WTC11 (cell line): ENCODE results near the gene DYRK3. TPM values are rescaled to one million over a fixed set of nuclear protein-coding genes. Genes with fewer than 3 reads are reported as not detected.

Experiments used
- ATAC-seq: fragments of 200-7000 bp; cut with Tn5 transposase; 2 replicates; pipeline ENCODE4 v1.10.0; 2021; ENCODE audit warnings: mild to moderate bottlenecking, moderate library complexity
- CTCF ChIA-PET: fragments of 300-600 bp; sonication (Branson Sonifier 250); formaldehyde crosslinking; loops from one replicate; lab custom pipeline; 2021; ENCODE audit warnings: antibody characterized with exemption; lab: Charles Lee
- POLR2A ChIA-PET: fragments of 350-600 bp; sonication (Branson Sonifier 250); formaldehyde crosslinking; loops from one replicate; lab custom pipeline; 2021; ENCODE audit warnings: antibody characterized with exemption; lab: Charles Lee
- DNase-seq: peaks from one replicate; pipeline ENCODE4 v3.0.0; 2021; ENCODE audit warnings: low spot score
- H3K27ac Mint-ChIP-seq: 2 replicates; pipeline ENCODE4 v1.8.0; 2021; ENCODE audit warnings: mixed read lengths
- H3K27me3 Mint-ChIP-seq: 2 replicates; pipeline ENCODE4 v1.8.0; 2021; ENCODE audit warnings: low read depth, mild to moderate bottlenecking, moderate library complexity, mixed read lengths
- H3K36me3 Mint-ChIP-seq: 2 replicates; pipeline ENCODE4 v1.8.0; 2021; ENCODE audit warnings: mixed read lengths
- H3K4me1 Mint-ChIP-seq: 2 replicates; pipeline ENCODE4 v1.8.0; 2022; ENCODE audit warnings: mixed read lengths
- H3K4me3 Mint-ChIP-seq: 2 replicates; pipeline ENCODE4 v1.8.0; 2021; ENCODE audit warnings: mild to moderate bottlenecking, moderate library complexity, mixed read lengths
- H3K9me3 Mint-ChIP-seq: 2 replicates; pipeline ENCODE4 v1.8.0; 2021; ENCODE audit warnings: mixed read lengths
- ATF1 ChIP-seq: sonication (generic); formaldehyde crosslinking; IDR thresholded peaks from 2 replicates; pipeline ENCODE4 v1.8.1; 2023; ENCODE audit warnings: mild to moderate bottlenecking, moderate library complexity, missing genetic modification reagents
- ESRRA ChIP-seq: sonication (generic); formaldehyde crosslinking; IDR thresholded peaks from 2 replicates; pipeline ENCODE4 v1.8.1; 2022; ENCODE audit warnings: mild to moderate bottlenecking, missing genetic modification reagents, borderline replicate concordance
- ETV6 ChIP-seq: sonication (generic); formaldehyde crosslinking; IDR thresholded peaks from 2 replicates; pipeline ENCODE4 v1.8.1; 2022; ENCODE audit warnings: mild to moderate bottlenecking, missing genetic modification reagents
- FOXP1 ChIP-seq: sonication (generic); formaldehyde crosslinking; IDR thresholded peaks from 2 replicates; pipeline ENCODE4 v1.8.0; 2022; ENCODE audit warnings: missing genetic modification reagents, mild to moderate bottlenecking, moderate library complexity, borderline replicate concordance
- GABPB1 ChIP-seq: sonication (generic); formaldehyde crosslinking; IDR thresholded peaks from 2 replicates; pipeline ENCODE4 v1.8.1; 2023; ENCODE audit warnings: mild to moderate bottlenecking, missing genetic modification reagents
- GTF2I ChIP-seq: fragments of 250-450 bp; sonication (Bioruptor Pico); conservative IDR thresholded peaks from 2 replicates; pipeline ENCODE4 v1.4.0; 2021; ENCODE audit warnings: mild to moderate bottlenecking
- IRF2 ChIP-seq: sonication (generic); formaldehyde crosslinking; IDR thresholded peaks from 2 replicates; pipeline ENCODE4 v1.8.0; 2022; ENCODE audit warnings: low read depth, missing genetic modification reagents, borderline replicate concordance
- JAZF1 ChIP-seq: fragments of 250-450 bp; sonication (Bioruptor Pico); IDR thresholded peaks from 2 replicates; pipeline ENCODE4 v1.9.0; 2021; ENCODE audit warnings: moderate library complexity, mild to moderate bottlenecking, inconsistent platforms
- NFATC4 ChIP-seq: fragments of 250-450 bp; sonication (Bioruptor Pico); IDR thresholded peaks from 2 replicates; pipeline ENCODE4 v1.9.0; 2021; ENCODE audit warnings: mild to moderate bottlenecking
- NFYB ChIP-seq: sonication (generic); formaldehyde crosslinking; conservative IDR thresholded peaks from 2 replicates; pipeline ENCODE4 v1.8.0; 2022; ENCODE audit warnings: low read depth, missing genetic modification reagents
- NR1H2 ChIP-seq: sonication (generic); formaldehyde crosslinking; IDR thresholded peaks from 2 replicates; pipeline ENCODE4 v1.9.0; 2021; ENCODE audit warnings: mild to moderate bottlenecking, moderate library complexity, missing genetic modification reagents
- NR3C1 ChIP-seq: sonication (generic); formaldehyde crosslinking; conservative IDR thresholded peaks from 2 replicates; pipeline ENCODE4 v1.8.1; 2023; ENCODE audit warnings: low read depth, mild to moderate bottlenecking, missing genetic modification reagents
- TCF7 ChIP-seq: sonication (generic); formaldehyde crosslinking; IDR thresholded peaks from 2 replicates; pipeline ENCODE4 v1.8.0; 2022; ENCODE audit warnings: mild to moderate bottlenecking, low read depth, missing genetic modification reagents, moderate library complexity
- ZNF263 ChIP-seq: sonication (generic); formaldehyde crosslinking; IDR thresholded peaks from 2 replicates; pipeline ENCODE4 v1.8.1; 2022; ENCODE audit warnings: low read depth, mild to moderate bottlenecking, moderate library complexity, missing genetic modification reagents
- ZNF416 ChIP-seq: fragments of 250-450 bp; sonication (Bioruptor Pico); IDR thresholded peaks from 2 replicates; pipeline ENCODE4 v1.9.0; 2021; ENCODE audit warnings: mild to moderate bottlenecking, inconsistent platforms
- ZNF423 ChIP-seq: fragments of 250-450 bp; sonication (Bioruptor Pico); IDR thresholded peaks from 2 replicates; pipeline ENCODE4 v2.1.2; 2022; ENCODE audit warnings: mild to moderate bottlenecking, moderate library complexity
- total RNA-seq: library from RNA; stranded (reverse); gene quantifications from 3 replicates; pipeline ENCODE4 v1.2.3, GENCODE V29; 2021
- TF ChIP-seq, protein P1 (sequence below): sonication (generic); formaldehyde crosslinking; IDR thresholded peaks from 2 replicates; pipeline ENCODE4 v1.8.1; 2023; ENCODE audit warnings: mild to moderate bottlenecking, missing genetic modification reagents
- TF ChIP-seq, protein P2 (sequence below): fragments of 250-450 bp; sonication (Bioruptor Pico); IDR thresholded peaks from 2 replicates; pipeline ENCODE4 v1.9.0; 2021; ENCODE audit warnings: mild to moderate bottlenecking
- TF ChIP-seq, protein P3 (sequence below): sonication (generic); formaldehyde crosslinking; IDR thresholded peaks from 2 replicates; pipeline ENCODE4 v1.8.1; 2022; ENCODE audit warnings: mild to moderate bottlenecking, missing genetic modification reagents, moderate library complexity, borderline replicate concordance
- TF ChIP-seq, protein P4 (sequence below): sonication (generic); formaldehyde crosslinking; IDR thresholded peaks from 2 replicates; pipeline ENCODE4 v1.8.0; 2023; ENCODE audit warnings: missing genetic modification reagents
- TF ChIP-seq, protein P5 (sequence below): sonication (generic); formaldehyde crosslinking; IDR thresholded peaks from 2 replicates; pipeline ENCODE4 v1.8.0; 2022; ENCODE audit warnings: missing genetic modification reagents
- TF ChIP-seq, protein P6 (sequence below): fragments of 250-450 bp; sonication (Bioruptor Pico); IDR thresholded peaks from 2 replicates; pipeline ENCODE4 v1.8.0; 2021; ENCODE audit warnings: mild to moderate bottlenecking
- TF ChIP-seq, protein P7 (sequence below): fragments of 250-450 bp; sonication (Bioruptor Pico); IDR thresholded peaks from 2 replicates; pipeline ENCODE4 v1.9.0; 2021; ENCODE audit warnings: moderate library complexity, mild to moderate bottlenecking, inconsistent platforms, borderline replicate concordance
- TF ChIP-seq, protein P8 (sequence below): sonication (generic); formaldehyde crosslinking; IDR thresholded peaks from 2 replicates; pipeline ENCODE4 v1.8.1; 2023; ENCODE audit warnings: mild to moderate bottlenecking, moderate library complexity, missing genetic modification reagents

Gene DYRK3
- total RNA-seq, 1 experiment from 2014 or later: 7.8 TPM

DNA sequence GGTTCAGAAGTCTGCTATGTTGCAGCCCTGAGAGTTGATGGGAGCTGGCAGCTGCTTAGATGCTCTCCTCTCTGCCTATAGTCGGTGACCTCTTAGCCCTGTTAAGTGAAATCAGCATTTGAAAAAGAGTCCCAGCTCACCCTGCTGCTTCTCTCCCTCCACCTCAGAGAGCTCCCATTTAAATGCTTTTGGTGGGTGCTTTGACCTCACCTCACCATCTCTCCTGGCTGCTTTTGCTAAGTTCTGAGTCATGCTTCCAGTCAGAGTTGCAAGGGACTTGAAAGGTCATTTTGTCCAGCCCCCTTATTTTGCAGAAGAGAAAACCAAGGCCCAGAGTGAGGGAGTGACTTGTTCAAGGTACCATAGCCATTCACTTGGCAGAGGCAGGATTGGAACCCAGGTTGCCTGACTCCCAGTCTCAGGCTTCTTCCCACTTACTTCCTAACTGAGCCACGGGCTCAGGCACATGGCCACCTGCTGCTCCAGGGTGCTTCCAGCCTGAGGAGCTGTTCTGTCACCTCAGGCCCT, 52.6 kb downstream of the DYRK3 start:
- ChIA-PET CTCF (interaction anchor here (0.5 to 4.2 kb wide), 16 partner anchors 15 to 345 kb away, joined by 3 to 24 read pairs (median 4); partner anchors contain the start of genes C1orf116, DYRK3 and EIF2D), POLR2A (interaction anchor here (0.5 to 1.0 kb wide), 2 partner anchors 52 to 62 kb away, joined by 3 read pairs; partner anchors contain the start of gene DYRK3)
- ATAC-seq: peak; percentile 77
- peak; percentile 38 for DNase-seq
- peak overlapping the region; percentile 39 for H3K4me3 Mint-ChIP-seq
- peak overlapping the region; percentile 66 for H3K27ac Mint-ChIP-seq
- H3K27me3 Mint-ChIP-seq: peaks cover 38% of the 10 kb centered on the region
- peaks cover 61% of the 10 kb centered on the region for H3K4me1 Mint-ChIP-seq
- no peaks in the 10 kb centered on the region for H3K36me3 Mint-ChIP-seq
- H3K9me3 Mint-ChIP-seq: no peaks in the 10 kb centered on the region
- TF ChIP-seq, protein P1, sequence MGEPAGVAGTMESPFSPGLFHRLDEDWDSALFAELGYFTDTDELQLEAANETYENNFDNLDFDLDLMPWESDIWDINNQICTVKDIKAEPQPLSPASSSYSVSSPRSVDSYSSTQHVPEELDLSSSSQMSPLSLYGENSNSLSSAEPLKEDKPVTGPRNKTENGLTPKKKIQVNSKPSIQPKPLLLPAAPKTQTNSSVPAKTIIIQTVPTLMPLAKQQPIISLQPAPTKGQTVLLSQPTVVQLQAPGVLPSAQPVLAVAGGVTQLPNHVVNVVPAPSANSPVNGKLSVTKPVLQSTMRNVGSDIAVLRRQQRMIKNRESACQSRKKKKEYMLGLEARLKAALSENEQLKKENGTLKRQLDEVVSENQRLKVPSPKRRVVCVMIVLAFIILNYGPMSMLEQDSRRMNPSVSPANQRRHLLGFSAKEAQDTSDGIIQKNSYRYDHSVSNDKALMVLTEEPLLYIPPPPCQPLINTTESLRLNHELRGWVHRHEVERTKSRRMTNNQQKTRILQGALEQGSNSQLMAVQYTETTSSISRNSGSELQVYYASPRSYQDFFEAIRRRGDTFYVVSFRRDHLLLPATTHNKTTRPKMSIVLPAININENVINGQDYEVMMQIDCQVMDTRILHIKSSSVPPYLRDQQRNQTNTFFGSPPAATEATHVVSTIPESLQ (CRISPR knock-in tag): no peak
- no peak for TF ChIP-seq ATF1
- TF ChIP-seq, protein P2, sequence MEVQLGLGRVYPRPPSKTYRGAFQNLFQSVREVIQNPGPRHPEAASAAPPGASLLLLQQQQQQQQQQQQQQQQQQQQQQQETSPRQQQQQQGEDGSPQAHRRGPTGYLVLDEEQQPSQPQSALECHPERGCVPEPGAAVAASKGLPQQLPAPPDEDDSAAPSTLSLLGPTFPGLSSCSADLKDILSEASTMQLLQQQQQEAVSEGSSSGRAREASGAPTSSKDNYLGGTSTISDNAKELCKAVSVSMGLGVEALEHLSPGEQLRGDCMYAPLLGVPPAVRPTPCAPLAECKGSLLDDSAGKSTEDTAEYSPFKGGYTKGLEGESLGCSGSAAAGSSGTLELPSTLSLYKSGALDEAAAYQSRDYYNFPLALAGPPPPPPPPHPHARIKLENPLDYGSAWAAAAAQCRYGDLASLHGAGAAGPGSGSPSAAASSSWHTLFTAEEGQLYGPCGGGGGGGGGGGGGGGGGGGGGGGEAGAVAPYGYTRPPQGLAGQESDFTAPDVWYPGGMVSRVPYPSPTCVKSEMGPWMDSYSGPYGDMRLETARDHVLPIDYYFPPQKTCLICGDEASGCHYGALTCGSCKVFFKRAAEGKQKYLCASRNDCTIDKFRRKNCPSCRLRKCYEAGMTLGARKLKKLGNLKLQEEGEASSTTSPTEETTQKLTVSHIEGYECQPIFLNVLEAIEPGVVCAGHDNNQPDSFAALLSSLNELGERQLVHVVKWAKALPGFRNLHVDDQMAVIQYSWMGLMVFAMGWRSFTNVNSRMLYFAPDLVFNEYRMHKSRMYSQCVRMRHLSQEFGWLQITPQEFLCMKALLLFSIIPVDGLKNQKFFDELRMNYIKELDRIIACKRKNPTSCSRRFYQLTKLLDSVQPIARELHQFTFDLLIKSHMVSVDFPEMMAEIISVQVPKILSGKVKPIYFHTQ (CRISPR knock-in tag): no peak
- TF ChIP-seq JAZF1 (CRISPR knock-in tag): no peak
- no peak for TF ChIP-seq NR1H2 (CRISPR knock-in tag)
- no peak for TF ChIP-seq ZNF263 (CRISPR knock-in tag)
- no peak for TF ChIP-seq NR3C1
- TF ChIP-seq ESRRA (CRISPR knock-in tag): no peak
- TF ChIP-seq, protein P3, sequence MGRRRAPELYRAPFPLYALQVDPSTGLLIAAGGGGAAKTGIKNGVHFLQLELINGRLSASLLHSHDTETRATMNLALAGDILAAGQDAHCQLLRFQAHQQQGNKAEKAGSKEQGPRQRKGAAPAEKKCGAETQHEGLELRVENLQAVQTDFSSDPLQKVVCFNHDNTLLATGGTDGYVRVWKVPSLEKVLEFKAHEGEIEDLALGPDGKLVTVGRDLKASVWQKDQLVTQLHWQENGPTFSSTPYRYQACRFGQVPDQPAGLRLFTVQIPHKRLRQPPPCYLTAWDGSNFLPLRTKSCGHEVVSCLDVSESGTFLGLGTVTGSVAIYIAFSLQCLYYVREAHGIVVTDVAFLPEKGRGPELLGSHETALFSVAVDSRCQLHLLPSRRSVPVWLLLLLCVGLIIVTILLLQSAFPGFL (CRISPR knock-in tag): no peak
- TF ChIP-seq ETV6: peak; percentile 75
- peak; percentile 71 for TF ChIP-seq ZNF423 (CRISPR knock-in tag)
- TF ChIP-seq TCF7 (CRISPR knock-in tag): no peak
- TF ChIP-seq, protein P4, sequence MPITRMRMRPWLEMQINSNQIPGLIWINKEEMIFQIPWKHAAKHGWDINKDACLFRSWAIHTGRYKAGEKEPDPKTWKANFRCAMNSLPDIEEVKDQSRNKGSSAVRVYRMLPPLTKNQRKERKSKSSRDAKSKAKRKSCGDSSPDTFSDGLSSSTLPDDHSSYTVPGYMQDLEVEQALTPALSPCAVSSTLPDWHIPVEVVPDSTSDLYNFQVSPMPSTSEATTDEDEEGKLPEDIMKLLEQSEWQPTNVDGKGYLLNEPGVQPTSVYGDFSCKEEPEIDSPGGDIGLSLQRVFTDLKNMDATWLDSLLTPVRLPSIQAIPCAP (CRISPR knock-in tag): no peak
- TF ChIP-seq IRF2 (CRISPR knock-in tag): no peak
- TF ChIP-seq, protein P5, sequence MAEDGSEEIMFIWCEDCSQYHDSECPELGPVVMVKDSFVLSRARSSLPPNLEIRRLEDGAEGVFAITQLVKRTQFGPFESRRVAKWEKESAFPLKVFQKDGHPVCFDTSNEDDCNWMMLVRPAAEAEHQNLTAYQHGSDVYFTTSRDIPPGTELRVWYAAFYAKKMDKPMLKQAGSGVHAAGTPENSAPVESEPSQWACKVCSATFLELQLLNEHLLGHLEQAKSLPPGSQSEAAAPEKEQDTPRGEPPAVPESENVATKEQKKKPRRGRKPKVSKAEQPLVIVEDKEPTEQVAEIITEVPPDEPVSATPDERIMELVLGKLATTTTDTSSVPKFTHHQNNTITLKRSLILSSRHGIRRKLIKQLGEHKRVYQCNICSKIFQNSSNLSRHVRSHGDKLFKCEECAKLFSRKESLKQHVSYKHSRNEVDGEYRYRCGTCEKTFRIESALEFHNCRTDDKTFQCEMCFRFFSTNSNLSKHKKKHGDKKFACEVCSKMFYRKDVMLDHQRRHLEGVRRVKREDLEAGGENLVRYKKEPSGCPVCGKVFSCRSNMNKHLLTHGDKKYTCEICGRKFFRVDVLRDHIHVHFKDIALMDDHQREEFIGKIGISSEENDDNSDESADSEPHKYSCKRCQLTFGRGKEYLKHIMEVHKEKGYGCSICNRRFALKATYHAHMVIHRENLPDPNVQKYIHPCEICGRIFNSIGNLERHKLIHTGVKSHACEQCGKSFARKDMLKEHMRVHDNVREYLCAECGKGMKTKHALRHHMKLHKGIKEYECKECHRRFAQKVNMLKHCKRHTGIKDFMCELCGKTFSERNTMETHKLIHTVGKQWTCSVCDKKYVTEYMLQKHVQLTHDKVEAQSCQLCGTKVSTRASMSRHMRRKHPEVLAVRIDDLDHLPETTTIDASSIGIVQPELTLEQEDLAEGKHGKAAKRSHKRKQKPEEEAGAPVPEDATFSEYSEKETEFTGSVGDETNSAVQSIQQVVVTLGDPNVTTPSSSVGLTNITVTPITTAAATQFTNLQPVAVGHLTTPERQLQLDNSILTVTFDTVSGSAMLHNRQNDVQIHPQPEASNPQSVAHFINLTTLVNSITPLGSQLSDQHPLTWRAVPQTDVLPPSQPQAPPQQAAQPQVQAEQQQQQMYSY: no peak
- TF ChIP-seq, protein P6, sequence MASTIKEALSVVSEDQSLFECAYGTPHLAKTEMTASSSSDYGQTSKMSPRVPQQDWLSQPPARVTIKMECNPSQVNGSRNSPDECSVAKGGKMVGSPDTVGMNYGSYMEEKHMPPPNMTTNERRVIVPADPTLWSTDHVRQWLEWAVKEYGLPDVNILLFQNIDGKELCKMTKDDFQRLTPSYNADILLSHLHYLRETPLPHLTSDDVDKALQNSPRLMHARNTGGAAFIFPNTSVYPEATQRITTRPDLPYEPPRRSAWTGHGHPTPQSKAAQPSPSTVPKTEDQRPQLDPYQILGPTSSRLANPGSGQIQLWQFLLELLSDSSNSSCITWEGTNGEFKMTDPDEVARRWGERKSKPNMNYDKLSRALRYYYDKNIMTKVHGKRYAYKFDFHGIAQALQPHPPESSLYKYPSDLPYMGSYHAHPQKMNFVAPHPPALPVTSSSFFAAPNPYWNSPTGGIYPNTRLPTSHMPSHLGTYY (CRISPR knock-in tag): no peak
- no peak for TF ChIP-seq GABPB1 (CRISPR knock-in tag)
- TF ChIP-seq, protein P7, sequence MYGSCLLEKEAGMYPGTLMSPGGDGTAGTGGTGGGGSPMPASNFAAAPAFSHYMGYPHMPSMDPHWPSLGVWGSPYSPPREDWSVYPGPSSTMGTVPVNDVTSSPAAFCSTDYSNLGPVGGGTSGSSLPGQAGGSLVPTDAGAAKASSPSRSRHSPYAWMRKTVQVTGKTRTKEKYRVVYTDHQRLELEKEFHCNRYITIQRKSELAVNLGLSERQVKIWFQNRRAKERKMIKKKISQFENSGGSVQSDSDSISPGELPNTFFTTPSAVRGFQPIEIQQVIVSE (CRISPR knock-in tag): no peak
- no peak for TF ChIP-seq NFATC4
- TF ChIP-seq, protein P8, sequence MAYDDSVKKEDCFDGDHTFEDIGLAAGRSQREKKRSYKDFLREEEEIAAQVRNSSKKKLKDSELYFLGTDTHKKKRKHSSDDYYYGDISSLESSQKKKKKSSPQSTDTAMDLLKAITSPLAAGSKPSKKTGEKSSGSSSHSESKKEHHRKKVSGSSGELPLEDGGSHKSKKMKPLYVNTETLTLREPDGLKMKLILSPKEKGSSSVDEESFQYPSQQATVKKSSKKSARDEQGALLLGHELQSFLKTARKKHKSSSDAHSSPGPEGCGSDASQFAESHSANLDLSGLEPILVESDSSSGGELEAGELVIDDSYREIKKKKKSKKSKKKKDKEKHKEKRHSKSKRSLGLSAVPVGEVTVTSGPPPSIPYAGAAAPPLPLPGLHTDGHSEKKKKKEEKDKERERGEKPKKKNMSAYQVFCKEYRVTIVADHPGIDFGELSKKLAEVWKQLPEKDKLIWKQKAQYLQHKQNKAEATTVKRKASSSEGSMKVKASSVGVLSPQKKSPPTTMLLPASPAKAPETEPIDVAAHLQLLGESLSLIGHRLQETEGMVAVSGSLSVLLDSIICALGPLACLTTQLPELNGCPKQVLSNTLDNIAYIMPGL (CRISPR knock-in tag): no peak
- no peak for TF ChIP-seq FOXP1 (CRISPR knock-in tag)
- TF ChIP-seq ZNF416 (CRISPR knock-in tag): no peak
- no peak for TF ChIP-seq NFYB
- no peak for TF ChIP-seq GTF2I (CRISPR knock-in tag)
